Adipocyte (in vitro differentiated cells): Measurements from ENCODE around the gene DNAH9.
"Not testable (repeated sequence)": the region's sequence is repeated elsewhere in the genome, so short reads cannot be mapped to it uniquely, and the experiment has no call there.

Experiments
- DNase-seq: peaks from one replicate; pipeline ENCODE4 v3.0.0-alpha.2; 2015; ENCODE audit warnings: low read depth
- H3K27me3 ChIP-seq: replicated peaks from 2 replicates; pipeline ENCODE4 v1.7.0; 2013; ENCODE audit warnings: mild to moderate bottlenecking, low read length, moderate library complexity; ENCODE audit not compliant: control insufficient read depth, insufficient read depth
- H3K36me3 ChIP-seq: 2 replicates; pipeline ENCODE4 v1.7.0; 2013; ENCODE audit warnings: low read length, mild to moderate bottlenecking, moderate library complexity; ENCODE audit not compliant: control insufficient read depth, insufficient read depth, severe bottlenecking
- H3K4me1 ChIP-seq: 2 replicates; pipeline ENCODE4 v1.7.0; 2013; ENCODE audit warnings: mild to moderate bottlenecking, low read length, moderate library complexity; ENCODE audit not compliant: control insufficient read depth, insufficient read depth
- H3K4me3 ChIP-seq: 2 replicates; pipeline ENCODE4 v1.7.0; 2013; ENCODE audit warnings: mild to moderate bottlenecking, low read length, moderate library complexity
- H3K9ac ChIP-seq: 2 replicates; pipeline ENCODE4 v1.7.0; 2013; ENCODE audit warnings: mild to moderate bottlenecking, low read length, moderate library complexity
- H3K9me3 ChIP-seq: 2 replicates; pipeline ENCODE4 v1.7.0; 2013; ENCODE audit warnings: mild to moderate bottlenecking, low read length, moderate library complexity; ENCODE audit not compliant: control insufficient read depth

The DNAH9 gene

DNA sequence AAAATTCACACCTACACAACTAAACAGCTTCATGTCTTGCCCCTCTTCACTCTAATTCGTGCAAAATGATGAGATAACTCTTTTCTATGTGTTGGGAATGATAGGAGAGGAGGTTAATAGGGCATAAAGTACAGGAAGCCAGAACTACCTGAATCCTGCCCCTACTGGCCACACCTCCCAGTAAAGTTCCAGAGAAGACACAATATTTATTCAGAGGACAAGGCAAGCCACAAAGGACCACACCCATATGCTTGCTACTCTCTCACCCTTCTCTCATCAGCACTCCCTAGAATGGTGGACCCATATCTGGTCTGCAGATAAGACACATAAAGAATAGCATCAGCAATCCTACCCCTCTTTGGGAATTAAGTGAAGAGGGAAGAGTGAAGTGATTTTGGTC lies 324.4 kb downstream of the DNAH9 start:
- Histone ChIP-seq H3K9ac (no peak overlapping the region), H3K4me1 (no peaks in the 10 kb centered on the region), H3K4me3 (no peak overlapping the region), H3K27me3 (peaks cover 5% of the 10 kb centered on the region), H3K36me3 (no peaks in the 10 kb centered on the region), H3K9me3 (no peaks in the 10 kb centered on the region)
- no peak for DNase-seq

DNA sequence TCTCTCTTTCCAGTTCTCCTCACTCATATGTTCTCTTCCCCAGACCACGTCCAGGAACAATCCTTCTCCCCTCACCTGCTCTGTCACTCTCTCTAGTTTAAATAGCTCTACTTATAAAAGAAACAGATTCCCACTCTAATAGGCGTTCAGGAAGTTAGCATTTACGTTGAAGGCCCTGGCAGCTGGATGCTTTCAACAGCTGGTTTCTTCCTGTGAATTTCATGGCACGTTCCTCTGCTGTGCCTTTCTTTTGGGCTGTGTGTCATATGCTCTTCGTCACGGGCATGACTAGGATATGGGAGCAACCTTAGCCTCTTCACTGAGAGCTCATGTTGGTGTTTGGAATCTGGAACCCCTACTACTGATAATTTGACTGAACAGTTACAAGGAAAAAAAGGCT lies 325.8 kb downstream of the DNAH9 start:
- no peaks in the 10 kb centered on the region for H3K9me3 ChIP-seq
- DNase-seq, result no peak
- no peaks in the 10 kb centered on the region for H3K4me1 ChIP-seq
- H3K9ac ChIP-seq, result no peak overlapping the region
- H3K27me3 ChIP-seq, result peaks cover 5% of the 10 kb centered on the region
- H3K36me3 ChIP-seq, result no peaks in the 10 kb centered on the region
- no peak overlapping the region for H3K4me3 ChIP-seq

DNA sequence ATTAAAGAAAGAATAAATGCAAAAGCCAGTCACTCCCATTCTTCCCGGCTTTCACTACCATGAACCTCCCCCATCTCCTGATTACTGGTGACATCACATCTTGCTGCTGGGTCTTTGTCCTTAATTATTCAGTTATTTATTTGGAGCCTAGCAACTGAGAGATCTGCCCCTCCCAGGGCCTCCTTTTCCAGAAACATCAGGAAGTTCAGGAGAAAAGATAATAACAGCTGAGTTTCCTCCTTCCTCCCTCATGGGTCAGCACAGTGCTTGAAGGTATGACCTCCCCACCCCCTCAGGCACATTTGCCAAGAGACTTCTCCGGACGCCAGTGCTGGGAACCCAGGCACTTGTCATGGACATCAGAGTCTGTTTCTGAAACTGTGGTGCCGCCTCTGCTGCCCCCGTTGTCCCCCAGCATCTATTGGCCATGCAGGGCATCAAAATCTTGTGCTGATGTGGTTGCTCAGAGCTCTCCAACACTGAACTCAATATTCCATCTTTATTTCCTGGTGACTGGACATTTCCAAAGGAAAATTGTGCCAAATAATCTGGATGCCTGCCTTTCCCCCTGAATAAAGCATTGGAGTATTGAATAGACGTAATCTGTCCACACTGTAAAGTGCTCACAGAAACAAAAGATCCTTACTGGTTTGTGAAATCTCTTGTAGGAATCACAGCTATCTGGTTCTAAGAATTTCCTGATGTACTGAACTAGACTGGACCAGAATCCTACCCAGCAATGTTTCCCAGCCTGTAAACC lies 327.2 kb downstream of the DNAH9 start:
- H3K4me1 ChIP-seq, result no peaks in the 10 kb centered on the region
- peaks cover 5% of the 10 kb centered on the region for H3K27me3 ChIP-seq
- H3K9ac ChIP-seq, result no peak overlapping the region
- DNase-seq, result no peak
- no peaks in the 10 kb centered on the region for H3K9me3 ChIP-seq
- H3K4me3 ChIP-seq, result no peak overlapping the region
- no peaks in the 10 kb centered on the region for H3K36me3 ChIP-seq

DNA sequence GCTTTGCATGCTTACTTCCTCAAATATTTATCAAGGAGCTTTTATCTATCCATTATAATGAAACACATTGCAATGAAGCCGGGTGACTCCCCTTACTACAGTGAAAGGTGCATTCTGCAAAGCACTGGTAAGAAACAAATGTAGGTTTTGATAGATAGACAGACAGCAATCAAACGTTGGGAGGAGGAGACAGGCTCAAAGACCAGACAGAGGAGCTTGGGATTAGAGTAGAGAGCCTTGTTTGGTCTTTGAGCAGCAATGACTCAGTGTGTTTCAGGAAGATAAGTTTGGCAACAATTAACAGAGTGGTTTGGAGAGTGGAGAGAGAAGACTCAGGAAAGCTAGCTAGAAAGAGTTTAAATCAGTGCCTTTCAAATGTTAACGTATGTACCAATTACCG lies 330.2 kb downstream of the DNAH9 start:
- peaks cover 7% of the 10 kb centered on the region for H3K27me3 ChIP-seq
- no peak for DNase-seq
- H3K9ac ChIP-seq, result no peak overlapping the region
- H3K4me1 ChIP-seq, result no peaks in the 10 kb centered on the region
- no peaks in the 10 kb centered on the region for H3K36me3 ChIP-seq
- H3K4me3 ChIP-seq, result no peak overlapping the region
- H3K9me3 ChIP-seq, result no peaks in the 10 kb centered on the region

DNA sequence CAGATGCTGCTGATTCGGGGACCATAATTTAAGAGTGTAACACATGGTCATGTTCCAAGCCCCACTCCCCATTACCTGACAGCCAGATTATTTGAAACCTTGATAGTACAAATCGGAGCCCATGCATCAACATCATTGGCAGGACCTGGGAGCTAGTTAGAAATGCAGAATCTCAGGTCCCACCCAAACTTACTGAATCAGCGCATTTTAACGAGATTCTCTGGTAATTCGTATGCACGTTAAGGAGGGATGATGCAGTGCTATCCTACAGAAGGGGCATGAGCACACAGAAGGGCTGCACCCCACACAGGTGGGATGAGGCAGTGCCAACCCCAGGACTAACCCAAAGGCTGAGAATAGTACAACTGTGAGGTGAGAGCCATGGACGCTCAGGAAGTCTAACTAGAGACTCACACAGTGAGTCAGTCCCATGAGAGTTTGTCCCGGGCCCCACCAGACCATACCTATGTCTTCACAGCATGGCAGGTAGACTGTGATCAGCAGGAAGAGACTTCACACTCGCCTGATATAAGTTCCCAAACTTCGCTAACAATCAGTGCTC lies 334.1 kb downstream of the DNAH9 start:
- no peaks in the 10 kb centered on the region for H3K4me1 ChIP-seq
- no peaks in the 10 kb centered on the region for H3K9me3 ChIP-seq
- H3K9ac ChIP-seq, result no peak overlapping the region
- no peak for DNase-seq
- H3K27me3 ChIP-seq, result peaks cover 15% of the 10 kb centered on the region
- H3K4me3 ChIP-seq, result no peak overlapping the region
- H3K36me3 ChIP-seq, result no peaks in the 10 kb centered on the region

DNA sequence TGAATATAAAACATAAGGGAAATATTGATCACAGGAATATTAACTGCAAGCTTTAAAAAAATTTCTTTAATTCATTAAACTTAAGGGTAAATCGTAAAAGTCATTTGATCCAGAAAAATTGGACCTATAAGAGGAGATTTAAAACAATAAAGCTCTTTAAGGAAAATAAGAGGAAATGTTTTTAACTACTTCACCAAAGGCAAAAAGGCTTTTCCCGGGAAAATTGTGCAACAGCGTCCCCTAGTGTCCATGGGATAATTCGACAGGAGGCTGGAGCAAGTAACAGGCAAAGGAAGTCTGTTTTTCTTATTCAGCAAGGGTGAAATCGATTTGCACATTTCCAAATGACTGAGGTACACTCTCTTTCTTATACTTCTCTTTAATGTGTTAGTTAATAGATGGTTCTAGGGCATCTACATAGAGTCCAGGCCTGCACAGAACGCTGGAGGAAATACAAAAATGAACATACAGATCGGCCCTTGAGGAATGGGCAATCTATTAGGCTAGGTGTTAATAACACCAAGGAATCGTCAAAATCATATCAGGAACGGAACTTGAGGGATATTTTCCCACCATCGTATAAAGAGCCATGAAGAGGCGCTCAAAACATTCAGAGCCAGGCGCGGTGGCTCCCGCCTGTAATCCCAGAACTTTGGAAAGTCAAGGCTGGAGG lies 337.6 kb downstream of the DNAH9 start:
- Histone ChIP-seq H3K9ac (no peak overlapping the region), H3K9me3 (no peaks in the 10 kb centered on the region), H3K4me3 (no peak overlapping the region), H3K36me3 (no peaks in the 10 kb centered on the region), H3K27me3 (peaks cover 24% of the 10 kb centered on the region), H3K4me1 (no peaks in the 10 kb centered on the region)
- peak; percentile 63 for DNase-seq

DNA sequence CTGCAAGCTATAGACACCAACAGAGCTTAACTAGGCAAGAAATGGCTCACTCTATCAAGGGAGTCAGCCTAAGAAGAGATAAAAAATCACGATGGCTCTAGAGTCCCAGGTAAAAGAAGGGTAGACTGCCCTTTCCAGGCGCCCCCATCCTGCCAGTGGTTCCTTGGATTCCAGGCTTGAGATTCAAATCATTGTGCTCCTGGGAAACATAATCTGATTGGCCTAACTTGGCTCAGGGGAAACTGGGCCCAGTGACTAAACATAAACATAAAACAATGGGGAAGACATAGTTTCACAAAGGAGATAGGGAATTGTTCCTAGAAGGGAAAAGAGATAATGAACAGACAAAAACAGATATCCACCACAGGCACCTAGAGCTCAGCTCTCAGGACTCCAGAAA lies 342.6 kb downstream of the DNAH9 start:
- Histone ChIP-seq H3K4me3 (no peak overlapping the region), H3K36me3 (no peaks in the 10 kb centered on the region), H3K4me1 (no peaks in the 10 kb centered on the region), H3K9me3 (no peaks in the 10 kb centered on the region), H3K9ac (no peak overlapping the region), H3K27me3 (peaks cover 19% of the 10 kb centered on the region)
- no peak for DNase-seq

DNA sequence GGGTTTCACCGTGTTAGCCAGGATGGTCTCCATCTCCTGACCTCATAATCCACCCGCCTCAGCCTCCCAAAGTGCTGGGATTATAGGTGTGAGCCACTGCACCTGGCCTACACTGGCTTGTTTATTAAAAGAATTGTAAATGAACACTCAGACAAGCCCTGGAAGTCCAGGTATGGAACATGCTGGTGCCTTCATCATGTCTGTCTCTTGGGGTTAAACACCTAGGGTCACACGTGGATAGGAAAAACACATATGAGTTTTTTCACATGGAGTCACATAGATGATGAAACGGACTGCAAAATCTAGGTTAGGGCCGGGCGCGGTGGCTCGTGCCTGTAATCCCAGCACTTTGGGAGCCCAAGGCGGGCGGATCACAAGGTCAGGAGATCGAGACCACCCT lies 344.8 kb downstream of the DNAH9 start:
- H3K9ac ChIP-seq, H3K4me3 ChIP-seq, H3K36me3 ChIP-seq, H3K9me3 ChIP-seq, H3K4me1 ChIP-seq, DNase-seq, H3K27me3 ChIP-seq: not testable (repeated sequence)

DNA sequence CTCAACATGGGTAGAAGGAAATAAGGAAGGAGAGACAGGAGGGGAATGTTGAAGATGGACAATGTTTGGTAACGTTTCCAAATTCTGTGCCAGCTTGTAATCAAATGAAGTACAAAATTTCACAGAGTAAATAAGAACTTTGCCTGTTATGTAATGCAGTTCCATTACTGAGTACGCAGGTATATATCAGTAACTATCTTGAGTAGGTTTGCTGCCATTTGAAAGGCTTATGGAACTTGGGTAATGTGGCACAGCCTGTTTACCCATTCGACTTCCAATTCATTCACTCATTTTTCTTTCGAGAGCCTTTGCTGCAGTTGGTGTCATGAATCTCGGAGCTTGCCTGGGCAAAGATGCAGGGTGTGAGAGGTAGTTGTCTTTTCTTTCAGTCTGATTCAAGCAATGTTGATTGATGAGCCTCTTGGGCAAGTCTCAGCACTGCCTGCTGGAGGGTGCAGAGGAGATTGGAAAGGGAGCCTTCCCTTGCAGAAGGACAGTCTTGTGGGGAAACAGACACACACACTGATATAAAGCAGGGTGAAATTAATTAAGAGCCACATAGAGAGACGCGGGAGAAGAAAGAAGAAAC lies 345.6 kb downstream of the DNAH9 start:
- Histone ChIP-seq H3K4me3 (no peak overlapping the region), H3K27me3 (peaks cover 10% of the 10 kb centered on the region), H3K36me3 (no peaks in the 10 kb centered on the region), H3K4me1 (peaks cover 5% of the 10 kb centered on the region), H3K9ac (no peak overlapping the region), H3K9me3 (no peaks in the 10 kb centered on the region)
- DNase-seq, result no peak

DNA sequence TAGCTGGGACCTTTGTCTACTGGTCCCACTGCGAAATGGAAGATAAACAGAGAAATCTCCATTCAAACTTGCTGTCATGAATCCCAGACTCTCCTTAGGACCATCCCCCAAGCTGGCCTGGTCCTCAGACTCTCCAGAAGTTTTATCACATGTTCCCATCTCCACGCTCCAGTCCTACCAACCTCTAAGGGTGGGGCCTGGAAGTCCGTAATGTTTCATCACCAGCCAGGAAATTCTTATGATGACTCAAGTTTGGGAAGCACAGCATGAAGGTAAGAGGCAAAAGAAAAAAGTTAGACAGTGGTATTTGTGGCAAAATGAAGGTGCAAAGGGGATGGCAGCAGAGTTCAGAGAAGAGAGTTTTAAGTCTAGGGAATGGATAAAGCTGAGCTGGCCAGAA lies 346.3 kb downstream of the DNAH9 start:
- H3K27me3 ChIP-seq, result peaks cover 4% of the 10 kb centered on the region
- no peaks in the 10 kb centered on the region for H3K9me3 ChIP-seq
- no peak overlapping the region for H3K9ac ChIP-seq
- DNase-seq, result no peak
- H3K4me1 ChIP-seq, result peaks cover 8% of the 10 kb centered on the region
- H3K36me3 ChIP-seq, result no peaks in the 10 kb centered on the region
- H3K4me3 ChIP-seq, result no peak overlapping the region

DNA sequence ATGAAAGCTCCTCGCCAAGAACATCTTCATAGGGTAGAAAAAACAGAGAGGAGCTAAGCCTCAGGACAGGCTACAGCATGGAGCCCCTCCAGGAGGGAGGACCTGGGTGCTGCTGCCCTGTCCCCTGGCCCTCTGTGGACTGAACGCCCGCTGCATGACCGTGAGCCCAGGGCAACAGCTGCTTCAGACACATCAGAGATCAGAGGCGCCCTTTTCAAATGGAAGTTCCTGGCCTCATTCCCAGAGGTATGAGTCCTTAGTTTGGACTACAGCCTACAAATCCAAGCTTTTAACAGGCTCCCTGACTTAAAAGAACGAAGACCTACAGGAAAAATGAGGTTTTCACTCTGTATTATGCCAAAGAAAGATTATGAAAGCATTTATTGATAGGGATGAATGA lies 350.5 kb downstream of the DNAH9 start:
- DNase-seq, result peak; percentile 71
- peaks cover 6% of the 10 kb centered on the region for H3K36me3 ChIP-seq
- H3K27me3 ChIP-seq, result no peaks in the 10 kb centered on the region
- peak overlapping the region; percentile 29 for H3K4me3 ChIP-seq
- peaks cover 3% of the 10 kb centered on the region for H3K9me3 ChIP-seq
- peak overlapping the region; percentile 45 for H3K9ac ChIP-seq
- H3K4me1 ChIP-seq, result peaks cover 14% of the 10 kb centered on the region
